Body of pancreas (tissue), 4 donors: Measurements from ENCODE around the gene MUC5AC. TPM values are rescaled to one million over a fixed set of nuclear protein-coding genes. Genes with fewer than 3 reads are reported as not detected.
"Not testable (repeated sequence)": the region's sequence is repeated elsewhere in the genome, so short reads cannot be mapped to it uniquely, and the experiment has no call there.

Source experiments
- ATAC-seq: fragments of 150-250 bp; one replicate; pipeline ENCODE4 v1.9.1; 2016
- DNase-seq, 4 donors: peaks; one replicate each; pipeline ENCODE4 v3.0.0-alpha.2; 2019
- H3K27ac ChIP-seq, 4 donors: fragments of 200-600 bp; sonication (generic); 1 replicate in 3 of 4; 2 replicates in 1 of 4; pipeline versions ENCODE4 v1.5.1 to v1.6.1; 2016 to 2019; ENCODE audit warnings: mild to moderate bottlenecking in 1 of 4, mixed read lengths in 1 of 4, moderate library complexity in 1 of 4
- H3K27me3 ChIP-seq, 2 donors: fragments of 200-600 bp; sonication (generic); one replicate each; pipeline ENCODE4 v1.6.0; 2016; ENCODE audit warnings: mild to moderate bottlenecking in 1 of 2
- H3K36me3 ChIP-seq, 2 donors: fragments of 200-600 bp; sonication (generic); replicated peaks in 1 of 2; 2 replicates each; pipeline ENCODE4 v1.5.1; 2016; ENCODE audit warnings: low read depth in 2 of 2; ENCODE audit not compliant: insufficient read depth in 1 of 2
- H3K4me1 ChIP-seq: fragments of 200-600 bp; sonication (generic); one replicate; pipeline ENCODE4 v1.6.0; 2016
- H3K4me3 ChIP-seq, 2 donors: fragments of 200-600 bp; sonication (generic); 1 replicate in 1 of 2; 2 replicates in 1 of 2; pipeline ENCODE4 v1.5.1; 2016 to 2019
- H3K9me3 ChIP-seq, 3 donors: fragments of 200-600 bp; sonication (generic); 1 replicate in 2 of 3; 2 replicates in 1 of 3; pipeline ENCODE4 v1.5.1; 2016
- CTCF ChIP-seq, 7 experiments: fragments of 450-650 bp in 4 of 7; fragments of 200-600 bp in 3 of 7; sonication (generic) in 3 of 7; IDR thresholded peaks; one replicate each; pipeline ENCODE4 v1.5.1; 2016 to 2019; ENCODE audit warnings: antibody characterized with exemption in 7 of 7
- POLR2A ChIP-seq, 3 donors: fragments of 450-650 bp; IDR thresholded peaks; one replicate each; pipeline ENCODE4 v1.6.1; 2016; ENCODE audit warnings: antibody characterized with exemption in 3 of 3, mild to moderate bottlenecking in 2 of 3
- WGBS, 2 donors: methylation state at CpG; one replicate each; pipeline ENCODE4 v1.1.5; 2017; 5-methylcytosine and 5-hydroxymethylcytosine counted together
- intact Hi-C: fragments of 100-400 bp; cut with DNase I; formaldehyde crosslinking; loops from one replicate; pipeline ENCODE4 v1.15.1; 2023
- total RNA-seq, 2 donors: library from RNA; depleted of rRNA; stranded (reverse); fragments of >200 nt; gene quantifications; one replicate each; pipeline ENCODE4 v1.1.0, GENCODE V29; 2016

MUC5AC gene
- total RNA-seq, 2 donors from 2014 or later: under 0.01 to 1.8 TPM

DNA sequence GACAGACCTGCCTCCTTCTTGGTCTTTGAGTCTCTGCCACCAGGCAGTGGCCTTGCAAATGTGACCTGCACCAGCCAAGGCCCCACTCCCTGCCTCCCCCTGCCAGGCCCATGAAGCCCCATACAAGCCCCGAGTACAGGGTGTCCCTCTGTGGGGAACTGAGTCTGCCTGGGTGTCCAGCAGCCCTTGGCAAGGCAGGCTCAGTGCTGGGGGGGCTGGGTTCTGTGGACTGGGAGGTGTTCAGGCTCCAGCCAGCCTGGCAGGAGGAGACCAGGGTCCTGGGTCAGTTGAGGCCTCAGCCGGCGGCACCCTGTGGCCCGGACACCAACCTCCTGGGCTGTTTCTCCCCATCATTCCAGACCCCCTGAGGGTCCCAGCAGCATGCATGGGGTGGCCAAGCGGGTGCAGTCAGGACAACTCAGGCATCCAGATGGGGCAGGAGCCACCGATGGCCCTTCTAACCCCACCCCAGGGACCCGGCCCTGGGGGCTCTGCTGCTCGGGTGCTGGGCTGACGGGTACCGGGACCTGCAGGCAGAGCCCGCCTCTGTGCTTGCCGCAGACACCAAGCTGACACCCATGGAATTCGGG lies 5.7 kb downstream of the MUC5AC start:
- no peaks in the 10 kb centered on the region for H3K4me1 ChIP-seq
- ATAC-seq: no peak
- intact Hi-C loops: no loop called here
- no peak for TF ChIP-seq CTCF (IDR thresholded peaks at IDR 0.05)
- no peak for TF ChIP-seq POLR2A (IDR thresholded peaks at IDR 0.05)
- no peaks in the 10 kb centered on the region for H3K9me3 ChIP-seq
- DNase-seq: no peak
- H3K36me3 ChIP-seq: no peaks in the 10 kb centered on the region
- no peak overlapping the region for H3K4me3 ChIP-seq
- WGBS, 2 donors: 58 to 77% methylated on average over 2 to 12 of the region's 13 CpGs
- no peaks in the 10 kb centered on the region for H3K27me3 ChIP-seq
- H3K27ac ChIP-seq: no peak overlapping the region

DNA sequence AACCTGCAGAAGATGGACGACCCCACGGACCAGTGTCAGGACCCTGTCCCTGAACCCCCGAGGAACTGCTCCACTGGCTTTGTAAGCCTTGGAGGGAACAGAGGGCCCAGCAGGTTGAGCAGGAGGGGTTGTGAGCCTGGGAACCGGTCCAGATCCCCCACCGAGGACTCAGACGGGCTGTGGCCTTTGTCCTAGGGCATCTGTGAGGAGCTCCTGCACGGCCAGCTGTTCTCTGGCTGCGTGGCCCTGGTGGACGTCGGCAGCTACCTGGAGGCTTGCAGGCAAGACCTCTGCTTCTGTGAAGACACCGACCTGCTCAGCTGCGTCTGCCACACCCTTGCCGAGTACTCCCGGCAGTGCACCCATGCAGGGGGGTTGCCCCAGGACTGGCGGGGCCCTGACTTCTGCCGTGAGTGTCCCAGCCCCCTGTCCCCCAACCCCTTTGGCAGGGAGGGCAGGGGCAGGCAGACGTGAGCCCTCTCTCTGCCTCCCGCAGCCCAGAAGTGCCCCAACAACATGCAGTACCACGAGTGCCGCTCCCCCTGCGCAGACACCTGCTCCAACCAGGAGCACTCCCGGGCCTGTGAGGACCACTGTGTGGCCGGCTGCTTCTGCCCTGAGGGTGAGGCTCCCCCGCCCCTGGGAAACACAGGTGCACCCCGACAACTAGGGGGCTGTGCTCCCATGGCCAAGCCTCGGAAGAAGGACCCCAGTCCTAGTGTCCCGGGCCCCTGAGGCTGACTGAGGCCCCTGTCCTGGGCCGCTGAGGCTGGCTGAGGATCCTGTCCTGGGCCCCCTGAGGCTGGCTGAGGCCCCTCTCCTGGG lies 6.4 kb downstream of the MUC5AC start:
- ATAC-seq: no peak
- DNase-seq: peak in 2 of 4 donors; percentile 4 to 7
- Histone ChIP-seq H3K27me3 (no peaks in the 10 kb centered on the region), H3K36me3 (no peaks in the 10 kb centered on the region), H3K9me3 (no peaks in the 10 kb centered on the region), H3K4me3 (no peak overlapping the region), H3K4me1 (no peaks in the 10 kb centered on the region), H3K27ac (no peak overlapping the region)
- intact Hi-C loops: no loop called here
- no peak for TF ChIP-seq POLR2A (IDR thresholded peaks at IDR 0.05)
- WGBS, 2 donors: 58 to 60% methylated on average over 11 to 27 of the region's 28 CpGs

DNA sequence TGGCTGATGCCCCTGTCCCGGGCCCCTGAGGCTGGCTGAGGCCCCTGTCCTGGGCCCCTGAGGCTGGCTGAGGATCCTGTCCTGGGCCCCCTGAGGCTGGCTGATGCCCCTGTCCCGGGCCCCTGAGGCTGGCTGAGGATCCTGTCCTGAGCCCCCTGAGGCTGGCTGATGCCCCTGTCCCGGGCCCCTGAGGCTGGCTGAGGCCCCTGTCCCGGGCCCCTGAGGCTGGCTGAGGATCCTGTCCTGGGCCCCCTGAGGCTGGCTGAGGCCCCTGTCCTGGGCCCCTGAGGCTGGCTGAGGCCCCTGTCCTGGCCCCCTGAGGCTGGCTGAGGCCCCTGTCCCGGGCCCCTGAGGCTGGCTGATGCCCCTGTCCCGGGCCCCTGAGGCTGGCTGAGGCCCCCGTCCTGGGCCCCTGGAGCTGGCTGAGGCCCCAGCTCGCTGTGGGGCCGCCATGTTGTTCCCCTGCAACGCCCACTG lies 7.1 kb downstream of the MUC5AC start:
- H3K36me3 ChIP-seq, DNase-seq, H3K27ac ChIP-seq, H3K9me3 ChIP-seq, ATAC-seq, H3K4me3 ChIP-seq, H3K27me3 ChIP-seq, H3K4me1 ChIP-seq, intact Hi-C loops: not testable (repeated sequence)
- 74% methylated on average over 8 of the region's 10 CpGs; no CpG with 5 or more reads in 1 of the 2 donors for WGBS, 2 donors

DNA sequence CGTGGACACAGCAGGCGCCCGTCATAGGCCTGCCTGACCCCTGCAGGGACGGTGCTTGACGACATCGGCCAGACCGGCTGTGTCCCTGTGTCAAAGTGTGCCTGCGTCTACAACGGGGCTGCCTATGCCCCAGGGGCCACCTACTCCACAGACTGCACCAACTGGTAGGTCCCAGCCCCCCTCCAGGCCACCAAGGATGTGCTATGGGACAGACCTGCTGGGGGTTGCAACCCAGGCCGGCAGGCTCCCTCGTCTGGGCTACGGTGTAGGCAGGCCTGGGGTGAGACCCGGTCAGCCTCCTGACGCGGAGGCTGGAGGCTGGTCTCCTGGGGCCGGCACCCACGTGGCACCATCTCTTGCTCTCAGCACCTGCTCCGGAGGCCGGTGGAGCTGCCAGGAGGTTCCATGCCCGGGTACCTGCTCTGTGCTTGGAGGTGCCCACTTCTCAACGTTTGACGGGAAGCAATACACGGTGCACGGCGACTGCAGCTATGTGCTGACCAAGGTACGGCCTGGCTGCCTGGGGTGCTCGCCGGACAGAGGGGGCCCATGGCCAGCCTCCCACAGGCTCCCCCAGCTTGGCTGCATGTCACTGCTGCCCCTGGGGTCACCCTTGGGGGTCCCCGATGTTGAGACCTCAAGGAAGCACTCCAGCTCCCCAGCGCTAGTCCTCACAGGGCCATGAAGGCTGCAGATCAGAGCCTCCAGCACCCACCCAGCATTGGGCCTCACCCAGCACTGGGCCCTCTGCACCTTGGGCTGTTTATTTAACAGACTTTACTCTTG lies 7.7 kb downstream of the MUC5AC start:
- TF ChIP-seq POLR2A (IDR thresholded peaks at IDR 0.05) (no peak), CTCF (IDR thresholded peaks at IDR 0.05) (no peak)
- peak in 3 of 4 donors; percentile 3 to 8 (median 7) for DNase-seq
- Histone ChIP-seq H3K36me3 (no peaks in the 10 kb centered on the region), H3K4me1 (no peaks in the 10 kb centered on the region), H3K4me3 (no peak overlapping the region), H3K27me3 (no peaks in the 10 kb centered on the region), H3K27ac (no peak overlapping the region), H3K9me3 (no peaks in the 10 kb centered on the region)
- intact Hi-C loops: no loop called here
- WGBS, 2 donors: 92 to 100% methylated on average over 1 to 11 of the region's 30 CpGs
- no peak for ATAC-seq

DNA sequence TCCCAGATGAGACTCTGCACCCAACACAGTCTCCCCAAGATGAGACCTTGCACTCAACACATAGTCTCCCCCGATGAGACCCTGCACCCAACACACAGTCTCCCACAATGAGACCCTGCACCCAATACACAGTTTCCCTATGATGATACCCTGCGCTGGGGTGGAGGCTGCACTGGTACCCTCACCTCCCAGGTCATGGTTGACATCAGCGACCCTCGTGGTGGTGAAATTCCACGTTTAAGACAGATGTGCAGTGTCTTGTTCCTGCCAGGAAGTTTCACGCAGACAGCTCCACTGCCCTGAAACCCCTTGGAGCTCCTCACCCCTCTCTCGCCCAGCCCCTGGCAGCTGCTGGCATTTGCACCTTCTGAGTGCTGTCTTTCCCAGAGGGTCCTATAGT lies 9.5 kb downstream of the MUC5AC start:
- no peak for TF ChIP-seq POLR2A (IDR thresholded peaks at IDR 0.05)
- TF ChIP-seq CTCF (IDR thresholded peaks at IDR 0.05): no peak
- ATAC-seq (no peak), DNase-seq (peak in 1 of 4 donors; percentile 2)
- Histone ChIP-seq H3K4me1 (no peaks in the 10 kb centered on the region), H3K27ac (no peak overlapping the region), H3K9me3 (no peaks in the 10 kb centered on the region), H3K36me3 (no peaks in the 10 kb centered on the region), H3K27me3 (no peaks in the 10 kb centered on the region), H3K4me3 (no peak overlapping the region)
- WGBS, 2 donors: 66% methylated on average over 7 of the region's 7 CpGs; no CpG with 5 or more reads in 1 of the 2 donors
- intact Hi-C loops: no loop called here
